K562 (cell line): ENCODE measurements around the gene SMG1. TPM values are rescaled to one million over a fixed set of nuclear protein-coding genes. Genes with fewer than 3 reads are reported as not detected.

Experiments used
- ATAC-seq: fragments of 200-7000 bp; cut with Tn5 transposase; 3 replicates; pipeline ENCODE4 v1.9.1; 2020; ENCODE audit warnings: moderate library complexity
- BruUV-seq: library from RNA; stranded (reverse); fragments of 400-500 nt; replicated peaks from 2 replicates; lab custom pipeline; 2021; lab: Mats Ljungman, UMichigan
- CTCF ChIA-PET: fragments of 300-600 bp; formaldehyde crosslinking; extraction: SDS; loops from one replicate; lab custom pipeline; 2021; ENCODE audit warnings: low intra/inter-chr PET ratio; lab: Yijun Ruan, JAX
- POLR2A ChIA-PET: fragments of 300-600, 350-650 bp; sonication (Branson Sonifier 250); formaldehyde crosslinking; extraction: SDS; loops from one replicate; lab custom pipeline; 2021; ENCODE audit warnings: antibody characterized with exemption, inconsistent platforms; lab: Yijun Ruan, JAX
- DNase-seq, 4 experiments: peaks; one replicate each; pipeline versions ENCODE4 v3.0.0 to v3.0.0-alpha.2; 2011 to 2018; ENCODE audit warnings: low spot score in 3 of 4, mixed read lengths in 3 of 4; ENCODE audit errors: extremely low read depth in 1 of 4
- FAIRE-seq: peaks from 2 replicates; lab custom pipeline; 2011; peaks lifted over from hg19 to GRCh38; lab: Jason Lieb, UNC
- H2AFZ ChIP-seq: 2 replicates; pipeline ENCODE4 v1.6.0; 2011; ENCODE audit warnings: low read depth, low read length, control low read depth, inconsistent platforms
- H3K27ac ChIP-seq: fragments of 200-600 bp; 3 replicates; pipeline ENCODE4 v1.8.0; 2011; ENCODE audit warnings: low read depth, mild to moderate bottlenecking, control low read depth, inconsistent platforms, low read length, moderate library complexity, mixed read lengths; ENCODE audit errors: extremely low read depth
- H3K27me3 ChIP-seq, 2 experiments: fragments of 300-600 bp in 1 of 2; 2 replicates in 1 of 2; 3 replicates in 1 of 2; pipeline versions ENCODE4 v1.6.0 to v1.8.0; 2011; ENCODE audit warnings: inconsistent platforms in 2 of 2, low read length in 2 of 2, mild to moderate bottlenecking in 1 of 2, mixed read lengths in 1 of 2, moderate library complexity in 1 of 2; ENCODE audit not compliant: control insufficient read depth in 2 of 2, insufficient read depth in 2 of 2
- H3K36me3 ChIP-seq: fragments of 300-600 bp; 3 replicates; pipeline ENCODE4 v1.8.0; 2011; ENCODE audit warnings: mild to moderate bottlenecking, low read length, inconsistent platforms; ENCODE audit not compliant: control insufficient read depth, insufficient read depth
- H3K4me1 ChIP-seq, 2 experiments: fragments of 200-600 bp in 1 of 2; replicated peaks in 1 of 2; 2 replicates in 1 of 2; 3 replicates in 1 of 2; pipeline versions ENCODE4 v1.5.1 to v1.8.0; 2011; ENCODE audit warnings: inconsistent platforms in 2 of 2, low read length in 2 of 2, mild to moderate bottlenecking in 1 of 2, mixed read lengths in 1 of 2, moderate library complexity in 1 of 2; ENCODE audit not compliant: control insufficient read depth in 2 of 2, insufficient read depth in 2 of 2
- H3K4me2 ChIP-seq: 2 replicates; pipeline ENCODE4 v1.6.1; 2011; ENCODE audit warnings: low read length, control low read depth, inconsistent platforms, mixed read lengths; ENCODE audit not compliant: insufficient read depth
- H3K4me3 ChIP-seq: fragments of 200-600 bp; sonication (generic), shearing (Covaris generic); 2 replicates; pipeline ENCODE4 v1.5.1; 2016; ENCODE audit warnings: control low read depth, inconsistent platforms
- H3K79me2 ChIP-seq: fragments of 200-600 bp; 3 replicates; pipeline ENCODE4 v1.8.0; 2011; ENCODE audit warnings: low read length, inconsistent platforms; ENCODE audit not compliant: control insufficient read depth, insufficient read depth
- H3K9ac ChIP-seq, 2 experiments: 2 replicates each; pipeline versions ENCODE4 v1.6.0 to v1.6.1; 2011; ENCODE audit warnings: low read depth in 2 of 2, low read length in 2 of 2, control low read depth in 1 of 2, inconsistent platforms in 1 of 2, mild to moderate bottlenecking in 1 of 2, mixed read lengths in 1 of 2; ENCODE audit not compliant: insufficient read depth in 1 of 2
- H3K9me1 ChIP-seq: one replicate; pipeline ENCODE4 v1.6.0; 2011; ENCODE audit warnings: inconsistent platforms, mild to moderate bottlenecking, low read length, moderate library complexity; ENCODE audit not compliant: control insufficient read depth, insufficient read depth
- H3K9me3 ChIP-seq: replicated peaks from 2 replicates; pipeline ENCODE4 v1.5.1; 2011; ENCODE audit warnings: low read depth, low read length, inconsistent platforms; ENCODE audit not compliant: control insufficient read depth, insufficient read depth
- H4K20me1 ChIP-seq: replicated peaks from 2 replicates; pipeline ENCODE4 v1.6.1; 2011; ENCODE audit warnings: low read length, inconsistent platforms, mixed read lengths; ENCODE audit not compliant: control insufficient read depth, insufficient read depth
- CBX1 ChIP-seq: sonication (generic); IDR thresholded peaks from 2 replicates; pipeline ENCODE4 v1.6.1; 2016; ENCODE audit warnings: antibody characterized with exemption, low read depth, mild to moderate bottlenecking
- FOXA3 ChIP-seq, 2 experiments: fragments of 450-650 bp in 1 of 2; sonication (generic) in 1 of 2; formaldehyde crosslinking; IDR thresholded peaks in 1 of 2; conservative IDR thresholded peaks in 1 of 2; 2 replicates each; pipeline versions ENCODE4 v1.4.0 to v1.8.0; 2020 to 2022; ENCODE audit warnings: mild to moderate bottlenecking in 2 of 2, missing genetic modification reagents in 1 of 2
- SMAD2 ChIP-seq: fragments of 150-350 bp; IDR thresholded peaks from 2 replicates; pipeline ENCODE4 v1.6.1; 2014; ENCODE audit warnings: low read depth, mild to moderate bottlenecking, low read length
- SPI1 ChIP-seq: IDR thresholded peaks from 2 replicates; pipeline ENCODE4 v1.6.1; 2011; ENCODE audit warnings: low read depth, low read length, control low read depth, borderline replicate concordance
- TAF9B ChIP-seq: fragments of 450-650 bp; IDR thresholded peaks from 2 replicates; pipeline ENCODE4 v1.6.1; 2018; ENCODE audit warnings: mild to moderate bottlenecking; ENCODE audit not compliant: partially characterized antibody
- THRAP3 ChIP-seq: fragments of 450-650 bp; IDR thresholded peaks from 2 replicates; pipeline ENCODE4 v1.6.1; 2016; ENCODE audit warnings: mild to moderate bottlenecking, inconsistent platforms, borderline replicate concordance
- WGBS: fragments of 100-300 bp; shearing (Covaris generic); methylation state at CpG from one replicate; pipeline ENCODE4 v1.1.6; 2016; ENCODE audit warnings: low coverage, mixed read lengths; ENCODE audit not compliant: insufficient coverage; ENCODE audit errors: missing lambda C conversion rate; 5-methylcytosine and 5-hydroxymethylcytosine counted together
- in situ Hi-C: fragments of 300-500 bp; cut with MboI; formaldehyde crosslinking; loops from 4 replicates; pipeline ENCODE4 v1.15.0; 2018; ENCODE audit warnings: inconsistent platforms, mixed read lengths
- intact Hi-C: fragments of 100-400 bp; cut with micrococcal nuclease; formaldehyde crosslinking; loops from 2 replicates; pipeline ENCODE4 v1.14.2; 2022
- polyA plus RNA-seq, 8 experiments: library from polyadenylated mRNA; depleted of rRNA in 4 of 8; stranded (reverse) in 5 of 8; unstranded in 3 of 8; fragments of >200 nt; fragmentation: Nextera tagmentation in 2 of 8; fragmentation: Illumina TruSeq in 1 of 8; extraction: Ambion mirVana in 2 of 8; extraction: Trizol in 1 of 8; gene quantifications; 2 replicates each; pipeline versions ENCODE4 v1.2.1 to v1.2.3, GENCODE V29; 2011 to 2014; ENCODE audit warnings: inconsistent platforms in 1 of 8, missing spikeins in 1 of 8
- total RNA-seq, 7 experiments: library from RNA; depleted of rRNA in 6 of 7; stranded (reverse); fragments of >200 nt in 6 of 7; fragmentation: Illumina TruSeq in 2 of 7; extraction: Trizol in 2 of 7; gene quantifications; 2 replicates each; pipeline versions ENCODE4 v1.2.1 to v1.2.3, GENCODE V29; 2011 to 2021; ENCODE audit warnings: low replicate concordance in 1 of 7

The SMG1 gene
- total and polyA plus RNA-seq, 9 of the 15 experiments (the other 6 are each of a cell fraction or from before 2014, with no cell fraction given), result 3.4 to 54.8 (median 32.0) TPM

GRCh38 chr16:18805257-18805773 is 120.9 kb downstream of the SMG1 start:
- FAIRE-seq (peak; percentile 62), DNase-seq (no peak), ATAC-seq (no peak)
- TF ChIP-seq THRAP3 (no peak), TAF9B (no peak), SPI1 (peak; percentile 75; the same call in 1 of the 2 replicates), CBX1 (no peak), FOXA3 (CRISPR knock-in tag; conservative IDR thresholded peaks at IDR 0.05 in 1 of 2, IDR thresholded peaks at IDR 0.05 in 1 of 2) (peak in 1 of 2 experiments; percentile 35; a peak in 1 of 4 replicates), SMAD2 (no peak)
- peak overlapping the region in 1 of 2 experiments; percentile 53; a peak in 1 of 4 replicates for H3K9ac ChIP-seq
- ChIA-PET POLR2A (interaction anchor here (0.7 to 10.2 kb wide), 5 partner anchors 10 to 27 kb away, joined by 3 to 342 read pairs (median 3); partner anchors contain the start of gene RPS15A), CTCF (no interaction called here)
- BruUV-seq, result no TSS peak
- H4K20me1 ChIP-seq, result peaks cover 5% of the 10 kb centered on the region; the same call in 1 of the 2 replicates
- no peaks in the 10 kb centered on the region for H3K27me3 ChIP-seq
- H3K4me3 ChIP-seq, result no peak overlapping the region
- no peak overlapping the region for H3K4me2 ChIP-seq
- no peaks in the 10 kb centered on the region for H3K9me3 ChIP-seq
- 9% methylated on average over 2 of the region's 2 CpGs for WGBS
- peaks cover 55% of the 10 kb centered on the region for H3K36me3 ChIP-seq
- peaks cover 26% of the 10 kb centered on the region for H3K79me2 ChIP-seq
- intact Hi-C loops (no loop called here), in situ Hi-C loops (no loop called here)
- peaks cover 14 to 18% of the 10 kb centered on the region in 2 experiments; a peak in 4 of 5 replicates for H3K4me1 ChIP-seq
- H3K9me1 ChIP-seq, result no peaks in the 10 kb centered on the region
- H3K27ac ChIP-seq, result peak overlapping the region; percentile 67; the same call in 2 of the 3 replicates
- no peak overlapping the region for H2AFZ ChIP-seq
